ENCODE data around the gene ABTB2.
"Not testable (repeated sequence)": the region's sequence is repeated elsewhere in the genome, so short reads cannot be mapped to it uniquely, and the experiment has no call there.

The ABTB2 gene

DNA sequence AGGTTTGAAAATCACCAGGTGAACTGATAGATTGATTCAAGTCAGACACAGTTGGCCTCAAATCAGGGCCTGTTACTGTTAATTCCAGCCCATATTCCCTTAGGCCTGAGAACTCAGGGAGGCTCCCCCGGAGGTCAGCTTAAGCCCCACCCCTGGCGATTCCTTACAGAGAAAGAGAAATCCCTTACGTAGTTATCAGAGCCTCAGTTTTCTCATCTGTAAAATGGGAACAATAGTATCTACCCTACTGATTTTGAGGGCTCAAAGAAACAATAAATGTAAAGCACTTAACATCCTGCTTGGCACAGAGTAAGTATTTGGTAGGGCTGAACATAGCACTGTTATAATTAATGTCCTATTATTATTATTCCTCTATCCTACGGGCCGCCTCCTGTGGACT is 158.3 kb downstream of the ABTB2 start:
- in situ Hi-C loops (cut with MboI; ENCODE audit: low sequenced_read_pairs): no loop called here

DNA sequence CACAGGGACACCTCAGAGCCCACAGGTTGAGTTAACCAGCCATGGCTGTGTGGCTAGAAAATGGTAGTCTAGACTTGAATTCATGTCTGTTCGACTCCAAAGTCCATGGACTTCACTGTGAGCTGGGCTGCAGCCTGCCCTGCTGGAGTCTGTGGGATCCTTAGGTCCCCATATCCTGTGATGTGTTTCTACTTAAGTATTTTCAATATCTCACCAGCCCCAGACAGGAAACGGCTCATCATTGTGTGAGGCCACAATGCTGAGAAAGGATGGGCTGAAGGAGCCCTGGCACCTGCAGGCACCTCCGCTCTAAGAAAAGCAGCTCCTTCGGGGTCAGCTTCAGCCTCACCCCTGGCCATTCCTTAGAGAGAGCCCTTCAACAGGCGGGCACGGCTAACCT is 159.3 kb downstream of the ABTB2 start:
- in situ Hi-C loops (cut with MboI; ENCODE audit: low sequenced_read_pairs): no loop called here

DNA sequence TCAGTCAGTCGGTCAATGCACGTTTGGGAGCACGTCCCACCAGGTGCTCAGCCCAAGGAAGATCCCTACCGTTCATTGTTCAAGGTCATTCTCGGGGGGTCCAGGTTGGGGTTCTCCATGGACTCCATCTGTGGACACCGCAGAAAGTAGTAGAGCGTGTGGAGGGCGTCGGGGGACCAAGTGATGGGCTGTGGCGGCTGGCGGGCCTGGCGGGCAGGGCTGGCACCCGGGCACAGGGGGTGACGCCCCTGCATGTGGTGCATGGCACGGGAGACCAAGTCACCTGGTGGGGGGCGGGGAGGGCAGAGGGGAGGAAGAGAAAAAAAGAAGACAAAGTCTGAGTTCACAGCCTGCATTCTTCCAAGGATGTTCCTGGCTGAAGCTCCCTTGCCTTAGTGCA is 160.6 kb downstream of the ABTB2 start:
- in situ Hi-C loops (cut with MboI; ENCODE audit: low sequenced_read_pairs): no loop called here

DNA sequence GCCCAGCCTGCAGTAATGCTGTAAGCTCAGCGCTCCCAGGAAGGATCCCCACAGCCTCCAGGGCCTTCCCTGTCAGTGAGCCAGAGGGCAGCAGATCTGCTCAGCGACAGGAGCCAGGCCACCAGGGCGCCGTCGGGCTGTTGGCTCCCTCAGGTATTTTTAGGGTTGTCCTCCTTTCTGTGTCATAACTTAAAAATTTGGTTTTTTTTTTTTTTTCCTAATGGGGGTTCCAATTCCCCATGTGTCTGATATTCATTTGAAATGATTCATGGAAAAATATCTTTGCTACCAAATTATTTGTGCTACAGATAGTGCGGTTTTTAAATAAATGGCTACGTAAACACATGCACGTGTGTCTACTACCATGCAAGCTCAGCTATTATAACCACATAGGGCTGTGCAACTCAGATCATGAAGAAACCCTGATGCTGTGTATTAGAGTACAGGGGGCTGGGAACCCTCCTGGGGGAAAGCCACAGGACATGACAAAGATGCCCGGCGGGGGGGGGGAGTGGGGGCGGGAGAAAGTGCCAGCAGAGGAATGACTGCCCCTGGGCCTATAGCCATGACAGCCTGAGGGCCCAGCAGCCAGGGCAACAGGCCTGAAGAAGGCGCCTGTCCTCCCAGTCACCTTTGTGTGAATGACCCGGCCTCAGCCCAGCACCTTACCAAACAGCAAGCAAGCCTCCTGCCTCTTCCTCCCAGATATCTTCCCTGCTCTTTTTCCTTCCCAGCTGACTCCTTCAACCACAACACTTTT is 163.1 kb downstream of the ABTB2 start:
- in situ Hi-C loops (cut with MboI; ENCODE audit: low sequenced_read_pairs): no loop called here

DNA sequence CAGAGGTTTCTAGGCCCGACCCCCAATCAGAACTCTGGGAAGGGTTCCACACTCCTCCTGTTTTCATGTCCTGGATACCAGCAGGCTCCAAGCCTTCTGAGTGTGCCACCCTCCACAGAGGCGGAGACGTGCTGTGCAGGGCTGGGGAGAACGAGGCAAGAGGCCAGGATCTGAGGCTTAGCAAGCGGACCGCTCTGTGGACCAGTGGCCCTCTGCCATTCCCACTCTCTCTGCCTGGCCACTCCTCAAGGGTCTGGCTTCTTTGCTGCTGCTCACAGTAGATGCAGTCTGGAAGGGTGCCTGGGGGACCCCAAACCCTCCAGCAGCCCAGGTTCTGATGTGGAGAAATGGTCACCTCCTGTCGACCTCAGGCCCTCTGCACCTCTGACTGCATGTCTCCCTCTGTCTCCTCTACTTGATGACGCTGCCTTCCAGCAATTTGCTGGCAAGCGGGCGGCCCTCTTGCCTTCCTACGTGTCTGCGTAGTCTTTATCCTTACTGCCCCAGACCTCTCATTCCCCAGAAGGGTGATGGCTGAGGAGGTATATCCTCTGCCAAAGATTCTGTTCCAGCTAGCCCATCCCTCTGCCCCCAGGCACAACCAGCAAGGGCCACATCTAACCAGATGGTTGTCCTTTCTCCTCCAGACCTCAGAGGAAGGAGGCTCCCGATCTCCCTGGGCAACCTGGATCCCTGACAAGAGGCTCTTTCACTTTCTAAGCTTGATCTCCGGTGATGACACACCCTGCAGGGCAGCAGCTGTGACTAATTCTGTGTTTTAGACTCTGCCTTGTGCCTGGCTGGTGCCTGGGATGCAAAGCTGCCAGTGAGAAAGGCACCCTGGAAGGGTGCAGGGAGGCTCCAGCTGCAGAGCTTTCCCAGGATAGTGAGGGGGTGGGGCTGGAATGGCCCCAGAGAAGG is 165.1 kb downstream of the ABTB2 start:
- in situ Hi-C loops (cut with MboI; ENCODE audit: low sequenced_read_pairs): no loop called here

DNA sequence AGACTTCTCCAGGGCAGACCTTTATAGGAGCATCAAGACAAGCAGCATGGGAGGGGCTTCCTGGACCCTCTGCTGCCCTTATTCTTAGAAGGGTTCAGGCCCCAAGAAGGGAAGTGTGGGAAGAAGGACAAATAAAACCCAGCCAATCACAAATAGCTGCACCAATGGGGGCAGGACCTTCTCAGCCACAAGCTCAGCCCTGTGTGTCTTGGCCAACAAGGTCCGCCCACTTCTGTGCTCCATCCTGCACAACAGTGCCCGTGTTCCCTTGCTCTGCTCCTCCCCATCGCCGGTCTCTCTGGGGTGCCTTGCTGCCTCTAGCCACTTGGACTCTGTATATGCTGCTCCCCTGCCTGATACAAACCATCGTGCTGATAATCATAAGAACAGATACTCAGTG is 166.2 kb downstream of the ABTB2 start:
- in situ Hi-C loops (cut with MboI; ENCODE audit: low sequenced_read_pairs): no loop called here

DNA sequence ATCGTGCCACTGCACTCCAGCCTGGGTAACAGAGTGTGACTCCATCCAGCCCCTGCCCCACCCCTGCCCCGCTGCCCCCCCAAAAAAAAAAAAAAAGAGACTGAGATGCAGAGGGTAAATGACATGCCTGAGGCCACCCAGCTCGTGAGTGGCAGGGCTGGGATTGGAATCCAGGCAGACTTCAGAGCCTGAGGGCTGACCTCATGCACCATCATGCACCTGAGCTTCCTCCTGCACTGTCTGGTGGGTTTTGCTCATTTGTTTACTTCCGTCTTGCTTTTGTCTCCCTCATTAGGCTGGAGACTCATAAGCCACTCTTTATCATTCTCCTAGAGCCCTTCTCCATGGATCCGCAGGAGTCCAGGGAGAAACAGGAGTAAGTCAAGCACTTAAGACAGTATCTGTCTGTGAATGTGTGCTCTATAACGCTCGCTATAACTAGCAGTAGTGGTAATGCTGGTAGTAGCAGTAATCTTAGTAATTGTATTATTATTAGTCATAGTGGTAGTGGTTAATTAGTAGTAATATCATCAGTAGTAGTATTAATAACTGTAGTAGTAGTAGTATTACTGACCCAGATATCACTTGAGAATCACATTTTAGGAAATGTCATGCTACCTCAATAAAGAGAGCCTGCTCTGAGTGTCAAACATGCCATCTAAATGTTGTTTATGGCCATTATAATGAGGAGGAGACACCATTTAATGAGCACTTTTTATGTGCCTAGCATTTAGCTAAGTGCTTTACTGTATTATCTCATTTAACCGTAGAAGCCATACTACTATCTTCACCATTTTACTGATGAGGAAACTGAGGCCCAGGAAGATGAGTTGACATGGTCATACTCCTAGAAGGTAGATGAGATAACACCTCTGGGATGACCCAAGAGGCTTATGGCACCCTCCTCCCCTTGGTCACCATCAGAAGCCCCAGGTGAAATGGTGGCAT is 167.3 kb downstream of the ABTB2 start:
- in situ Hi-C loops (cut with MboI; ENCODE audit: low sequenced_read_pairs): no loop called here

DNA sequence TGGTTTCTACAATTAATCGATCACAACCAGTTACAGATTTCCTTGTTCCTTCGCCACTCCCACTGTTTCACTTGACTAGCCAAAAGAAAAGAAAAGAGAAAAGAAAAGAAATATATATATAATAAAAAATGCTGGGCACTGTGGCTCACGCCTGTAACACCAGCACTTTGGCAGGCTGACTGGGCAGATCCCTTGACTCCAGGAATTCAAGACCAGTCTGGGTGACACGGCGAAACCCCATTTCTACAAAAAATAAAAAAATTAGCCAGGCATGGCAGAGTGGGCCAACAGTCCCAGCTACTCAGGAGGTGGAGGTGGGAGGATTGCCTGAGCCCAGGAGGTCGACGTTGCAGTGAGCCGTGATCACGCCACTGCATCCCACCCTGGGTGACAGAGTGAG is 168.6 kb downstream of the ABTB2 start:
- in situ Hi-C loops (cut with MboI; ENCODE audit: low sequenced_read_pairs): no loop called here

DNA sequence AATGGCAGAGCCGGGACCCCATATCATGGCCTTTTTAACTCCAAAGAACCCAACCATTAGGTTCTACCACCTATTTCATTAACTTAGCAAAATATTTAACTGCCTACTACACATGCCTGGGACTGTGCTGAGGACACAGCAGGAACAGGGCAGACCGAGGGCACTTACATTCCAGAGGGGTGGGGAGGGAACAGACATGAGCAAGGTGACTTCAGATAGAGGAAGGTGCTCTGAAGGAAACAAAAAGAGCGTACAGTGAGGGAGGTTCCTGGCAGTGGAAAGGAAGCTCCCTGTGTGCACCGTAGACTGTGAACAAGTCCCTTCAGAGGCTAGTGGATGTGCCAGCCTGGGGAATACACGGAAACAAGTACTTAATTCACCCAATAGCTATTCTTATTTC is 169.6 kb downstream of the ABTB2 start:
- in situ Hi-C loops (cut with MboI; ENCODE audit: low sequenced_read_pairs): no loop called here

DNA sequence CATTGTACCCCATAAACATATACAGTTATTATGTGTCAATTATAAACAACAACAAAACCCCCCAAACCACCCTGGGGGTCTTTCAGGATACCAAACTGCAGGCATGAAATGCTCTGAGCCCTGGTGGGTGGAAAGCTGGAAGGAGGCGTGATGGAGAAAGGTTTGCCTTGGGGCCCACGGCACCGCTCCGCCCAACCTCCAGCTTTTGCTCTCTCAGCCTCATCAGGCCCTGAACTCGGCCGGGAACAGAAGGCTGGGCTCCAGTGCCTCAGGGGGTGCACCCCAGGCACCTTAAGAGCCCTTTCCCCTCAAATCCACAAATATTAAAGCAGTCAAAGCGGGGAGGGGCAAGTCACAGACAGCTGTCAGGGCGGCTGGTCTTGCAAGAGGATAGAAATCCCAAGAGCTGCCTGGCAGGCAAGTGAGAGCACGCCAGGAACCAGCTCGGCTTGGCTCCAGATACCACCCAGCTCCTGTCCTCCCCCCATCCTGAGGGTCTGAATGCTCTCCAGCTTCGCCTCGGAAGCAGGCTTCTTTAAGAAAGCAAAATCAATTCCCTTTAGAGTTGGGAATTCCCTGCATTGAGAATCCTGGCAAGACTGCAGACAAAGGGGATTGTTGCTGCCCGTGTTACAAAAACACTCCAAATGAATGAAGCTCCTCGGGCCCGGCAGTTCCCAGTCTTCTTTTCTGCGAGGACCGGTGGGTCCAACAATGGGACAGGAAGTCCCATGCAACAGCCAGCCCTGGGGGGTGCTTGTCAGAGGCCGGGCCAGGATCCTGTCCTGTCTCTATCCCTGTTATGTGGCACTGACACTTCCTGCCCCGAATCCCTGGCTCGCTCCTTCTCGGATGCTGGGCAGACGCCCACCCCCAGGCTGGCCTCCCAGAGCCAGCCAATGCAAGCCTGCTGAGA is 171.6 kb downstream of the ABTB2 start:
- in situ Hi-C loops (cut with MboI; ENCODE audit: low sequenced_read_pairs): no loop called here

DNA sequence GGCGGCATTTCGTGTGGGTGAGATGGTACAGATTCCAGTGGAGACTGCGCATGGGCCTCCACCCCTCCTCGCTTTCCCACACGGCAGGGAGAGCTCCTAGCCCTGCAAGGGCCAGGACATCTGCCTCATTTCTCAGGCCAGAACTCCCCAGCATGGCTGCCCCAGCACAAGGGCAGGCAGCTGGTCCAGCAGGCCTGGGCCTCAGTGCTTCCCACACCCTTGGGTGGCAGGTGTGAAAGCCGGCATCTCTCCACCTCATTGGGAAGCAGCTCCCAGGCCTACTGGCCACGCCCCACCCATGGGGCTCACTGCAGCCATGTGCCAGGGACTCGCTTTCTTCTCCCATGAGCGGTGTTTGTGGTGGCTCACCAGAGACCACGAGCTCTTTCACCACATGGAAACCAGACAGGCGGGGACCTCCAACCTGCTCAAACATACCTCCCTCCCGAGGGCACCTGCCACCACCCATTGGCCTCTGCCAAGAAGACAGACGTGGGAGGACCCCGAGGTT is 173.2 kb downstream of the ABTB2 start:
- in situ Hi-C loops (cut with MboI; ENCODE audit: low sequenced_read_pairs): no loop called here

DNA sequence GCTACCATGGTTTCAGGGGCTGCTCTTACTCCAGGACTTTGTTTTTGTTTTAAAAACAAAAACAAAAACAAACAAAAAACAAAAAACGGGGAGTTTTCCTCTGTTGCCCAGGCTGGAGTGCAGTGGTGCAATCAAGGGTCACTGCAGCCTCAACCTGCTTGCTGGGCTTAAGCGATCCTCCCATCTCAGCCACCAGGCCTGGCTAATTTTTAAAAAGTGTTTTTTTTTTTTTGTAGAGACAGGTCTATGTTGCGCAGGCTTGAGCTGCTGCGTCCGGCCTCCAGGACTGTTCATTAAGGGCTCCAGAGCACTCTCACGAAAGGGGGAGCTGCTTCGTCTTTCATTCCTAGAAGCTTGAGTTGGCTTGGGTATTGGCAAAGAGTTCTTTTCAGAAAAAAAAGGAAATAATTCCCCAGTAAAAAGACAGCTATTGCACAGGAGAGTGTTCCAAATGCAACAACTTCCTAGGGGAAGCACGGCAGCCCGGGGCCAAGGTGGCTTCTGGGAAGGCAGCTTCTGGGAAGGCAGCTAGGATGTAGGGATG is 173.9 kb downstream of the ABTB2 start:
- in situ Hi-C loops (cut with MboI; ENCODE audit: low sequenced_read_pairs): no loop called here

DNA sequence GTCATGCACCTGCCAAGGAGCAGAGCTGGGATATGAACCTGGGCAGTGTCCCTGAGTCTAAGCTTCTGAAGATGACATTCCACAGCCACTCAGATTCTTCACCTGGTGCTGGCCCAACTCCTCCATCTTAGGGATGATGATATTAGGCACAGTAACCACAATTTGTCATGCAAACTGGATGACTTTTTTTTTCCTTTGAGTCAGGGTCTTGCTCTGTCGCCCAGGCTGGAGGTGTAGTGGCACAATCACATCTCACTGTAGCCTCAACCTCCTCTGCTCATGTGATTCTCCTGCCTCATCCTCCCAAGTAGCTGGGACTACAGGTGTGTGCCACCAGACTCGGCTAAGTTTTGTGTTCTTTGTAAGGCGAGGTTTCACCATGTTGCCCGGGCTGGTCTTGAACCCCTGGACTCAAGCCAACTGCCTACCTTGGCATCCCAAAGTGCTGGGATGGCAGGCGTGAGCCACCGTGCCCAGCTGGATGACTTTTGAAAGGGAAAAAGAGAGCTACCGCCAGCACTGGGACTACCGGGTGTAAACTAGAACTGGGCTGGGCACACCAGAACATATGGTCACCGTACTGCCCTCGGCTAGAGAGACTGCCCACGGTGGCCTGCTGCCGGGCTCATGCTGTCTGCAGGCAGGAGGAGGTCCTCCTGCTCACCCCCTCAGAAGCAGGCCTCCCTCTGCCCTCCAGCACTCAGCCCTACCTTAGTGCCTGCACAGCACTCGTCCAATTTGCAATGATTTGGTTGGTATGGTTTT is 174.7 kb downstream of the ABTB2 start:
- in situ Hi-C loops (cut with MboI; ENCODE audit: low sequenced_read_pairs): no loop called here

DNA sequence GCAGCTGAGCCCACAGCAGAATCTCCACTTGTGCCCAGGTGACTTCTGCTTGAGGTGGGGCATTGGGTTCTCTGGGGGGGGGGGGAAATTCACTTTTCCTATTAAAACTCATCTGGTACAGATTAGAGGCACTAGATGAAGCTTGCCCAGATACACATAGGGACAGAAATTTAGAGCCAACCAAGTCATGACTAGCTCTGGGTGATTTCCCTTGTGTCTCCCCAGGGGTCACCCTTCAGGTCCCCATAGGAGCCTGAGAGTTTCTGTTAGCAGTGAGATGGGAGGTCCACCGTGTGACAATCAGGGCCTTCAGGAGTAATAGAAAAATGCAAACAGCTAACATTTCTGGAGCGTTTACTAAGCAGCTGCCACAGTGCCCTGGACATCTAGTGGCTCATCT is 175.4 kb downstream of the ABTB2 start:
- in situ Hi-C loops (cut with MboI; ENCODE audit: low sequenced_read_pairs): no loop called here

DNA sequence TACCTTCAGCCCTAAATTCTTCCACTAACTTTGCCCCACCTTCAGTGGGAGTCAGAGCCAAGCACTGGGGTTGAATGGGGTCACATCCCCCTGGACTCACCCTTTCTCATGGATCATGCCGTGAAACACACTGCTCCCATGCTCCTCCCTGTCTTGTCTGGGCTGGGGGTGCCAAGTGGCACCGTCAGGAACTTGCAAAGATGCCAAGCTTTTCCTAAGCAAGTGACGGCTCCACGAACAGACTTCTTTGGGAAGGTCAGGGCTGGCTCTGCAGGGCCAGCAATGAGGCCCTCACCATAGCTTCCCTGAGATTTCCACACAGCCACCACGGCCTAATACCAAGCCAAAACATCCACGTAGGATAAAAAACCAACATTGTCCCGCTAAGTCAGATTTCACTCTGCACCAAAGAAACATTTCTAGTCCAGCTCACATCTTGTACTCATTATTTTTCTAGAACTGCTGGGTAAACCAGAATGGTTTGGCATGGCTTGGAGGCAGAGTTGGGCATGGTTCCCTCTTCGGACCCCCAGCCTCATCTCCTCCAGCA is 175.9 kb downstream of the ABTB2 start:
- in situ Hi-C loops (cut with MboI; ENCODE audit: low sequenced_read_pairs): no loop called here

DNA sequence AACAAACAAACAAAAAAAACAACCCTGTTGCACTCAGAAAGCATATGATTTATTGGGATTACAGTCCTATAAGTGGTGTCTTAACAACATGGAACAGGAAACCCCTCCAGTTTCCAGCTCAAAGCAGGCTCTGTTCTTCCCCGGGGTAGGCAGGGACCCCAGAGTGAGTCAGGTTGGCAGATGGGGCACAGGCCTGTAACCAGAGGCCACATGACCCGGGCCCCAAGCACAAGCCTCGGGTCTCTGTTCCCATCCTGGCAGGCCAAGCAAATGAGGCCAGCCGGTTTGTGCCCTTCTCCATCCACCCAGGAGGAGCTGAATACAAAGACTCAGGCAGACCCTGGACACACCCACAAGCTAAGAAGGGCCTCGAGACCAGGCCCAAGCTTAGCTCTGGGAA is 176.6 kb downstream of the ABTB2 start:
- in situ Hi-C loops (cut with MboI; ENCODE audit: low sequenced_read_pairs): no loop called here

DNA sequence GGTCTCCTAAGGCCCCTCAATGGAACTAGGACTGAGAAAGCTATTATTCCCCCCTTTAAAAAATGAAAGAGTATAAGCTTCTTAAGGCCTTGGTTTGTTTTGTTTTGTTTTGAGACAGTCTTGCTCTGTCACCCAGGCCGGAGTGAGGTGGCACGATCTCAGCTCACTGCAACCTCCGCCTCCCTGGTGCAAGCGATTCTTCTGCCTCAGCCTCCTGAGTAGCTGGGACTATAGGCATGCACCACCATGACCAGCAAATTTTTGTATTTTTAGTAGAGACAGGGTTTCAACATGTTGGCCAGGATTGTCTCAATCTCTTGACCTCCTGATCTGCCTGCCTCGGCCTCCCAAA is 177.0 kb downstream of the ABTB2 start:
- in situ Hi-C loops (cut with MboI; ENCODE audit: low sequenced_read_pairs): not testable (repeated sequence)

DNA sequence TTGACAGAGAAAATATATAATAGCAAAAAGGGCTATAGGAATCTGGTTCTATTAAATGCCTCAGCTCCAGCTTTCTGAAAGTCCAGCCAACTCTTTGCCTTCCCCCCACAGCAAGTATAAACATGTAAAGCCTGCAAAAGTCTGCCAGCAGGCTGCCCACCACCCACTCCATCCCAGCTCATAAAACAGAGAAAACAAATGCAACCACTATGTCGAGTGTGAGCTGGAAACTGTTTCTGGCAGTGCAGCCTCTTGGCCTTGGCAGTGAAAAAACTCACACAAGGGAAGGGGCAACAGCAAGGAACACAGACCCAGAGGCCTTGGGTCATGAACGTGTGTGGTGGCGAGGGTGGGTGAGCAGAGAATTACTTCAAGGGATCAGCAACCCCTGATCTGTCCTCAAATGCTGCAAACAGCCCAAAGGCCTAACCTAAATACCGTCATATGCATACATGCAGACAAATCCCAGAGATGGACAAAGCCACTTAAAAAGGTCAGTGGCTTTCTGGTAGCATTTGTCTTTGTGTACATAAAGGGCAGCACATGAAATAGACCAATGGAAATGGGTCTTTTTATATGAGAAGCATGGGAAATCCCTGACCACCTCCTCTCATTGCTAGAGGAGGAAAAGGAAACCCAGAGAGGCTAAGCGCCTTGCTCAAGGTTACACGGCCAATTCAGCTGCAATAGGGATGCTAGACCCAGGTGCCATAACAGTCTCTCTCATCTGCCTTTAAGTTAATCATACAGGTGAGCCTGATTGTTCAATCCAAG is 177.6 kb downstream of the ABTB2 start:
- in situ Hi-C loops (cut with MboI; ENCODE audit: low sequenced_read_pairs): no loop called here
